Measurements from ENCODE around the gene TNS1. TPM values are rescaled to one million over a fixed set of nuclear protein-coding genes. Genes with fewer than 3 reads are reported as not detected.

TNS1 gene
- total and polyA plus RNA-seq, 10 of the 15 experiments (the other 5 are each of a cell fraction or from before 2014, with no cell fraction given), result 0.05 to 0.44 TPM; not detected in 8

DNA sequence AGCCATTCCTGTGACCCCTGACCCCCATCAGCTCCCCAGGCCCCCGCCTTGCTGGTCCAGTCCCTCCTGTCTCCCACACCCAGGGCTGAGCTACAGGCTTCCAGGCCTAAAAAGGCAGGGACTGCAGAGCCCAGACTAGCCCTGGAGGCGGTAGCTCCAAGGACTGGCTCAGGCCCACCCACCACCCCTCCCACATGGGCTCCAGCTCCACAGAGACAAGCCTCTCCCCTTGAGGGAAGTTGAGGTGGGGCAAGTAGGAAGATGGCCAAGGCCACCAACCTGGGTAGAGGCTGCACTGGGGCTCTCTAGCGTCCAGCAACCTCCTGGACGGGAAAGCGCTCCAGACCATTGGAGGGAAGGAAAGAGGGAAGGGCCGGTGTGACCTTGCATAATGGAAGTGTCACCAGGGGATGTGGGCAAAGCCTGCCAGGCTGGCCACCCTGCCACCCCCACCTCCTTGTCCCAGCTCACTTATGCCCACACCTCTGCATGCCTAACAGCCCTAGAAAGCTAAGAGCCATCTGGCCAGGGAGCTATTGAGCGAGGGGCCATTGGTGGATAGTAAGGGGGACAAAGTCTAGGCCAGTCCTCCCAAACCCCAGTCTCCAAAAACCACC is 63.1 kb downstream of the TNS1 start:
- Histone ChIP-seq H3K36me3 (ENCODE audit: control insufficient read depth in 2 of 2, insufficient read depth in 2 of 2, low read length in 1 of 2) (no peaks in the 10 kb centered on the region), H3K9me3 (replicated peaks; ENCODE audit: control insufficient read depth, insufficient read depth, low read length) (no peaks in the 10 kb centered on the region), H3K9ac (ENCODE audit: control insufficient read depth, insufficient read depth, low read length) (no peak overlapping the region), H3K79me2 (ENCODE audit: control insufficient read depth, insufficient read depth, low read length) (no peaks in the 10 kb centered on the region), H3K27me3 (replicated peaks in 1 of 2; ENCODE audit: control insufficient read depth in 2 of 2, insufficient read depth in 2 of 2, low read length in 1 of 2) (no peaks in the 10 kb centered on the region; a peak in 1 of 4 replicates), H4K20me1 (ENCODE audit: control insufficient read depth, insufficient read depth) (no peaks in the 10 kb centered on the region; the same call in 1 of the 2 replicates), H3K27ac (ENCODE audit: control insufficient read depth, insufficient read depth) (no peak overlapping the region), H3K4me1 (ENCODE audit: control insufficient read depth, insufficient read depth, low read length) (no peaks in the 10 kb centered on the region), H3K4me3 (no peak overlapping the region), H2AFZ (ENCODE audit: control insufficient read depth, low read depth, low read length) (no peak overlapping the region), H3K4me2 (ENCODE audit: control insufficient read depth, insufficient read depth) (no peak overlapping the region)
- intact Hi-C loops (cut with micrococcal nuclease; ENCODE audit: unreplicated experiment) (no loop called here), in situ Hi-C loops (cut with MboI) (no loop called here)
- SMC1A ChIA-PET (ENCODE audit: uncharacterized antibody, unreplicated experiment), result no interaction called here
- POLR2A ChIA-PET, result no interaction called here
- CTCF ChIA-PET, result interaction anchor here (1.3 kb wide), 1 partner anchor 154 kb away, joined by 3 read pairs; no protein-coding TSS in a partner anchor
- no peak for FAIRE-seq
- no peak for DNase-seq (ENCODE audit: low read depth, low spot score)
- whole genome bisulfite sequencing (ENCODE audit: insufficient coverage, insufficient replicate concordance, low lambda C conversion rate, missing lambda C conversion rate), result 4% methylated on average over 7 of the region's 7 CpGs
- RAD21 ChIA-PET (ENCODE audit: unreplicated experiment), result no interaction called here
- no TSS peak for BruUV-seq (replicated peaks)
- no peak for ATAC-seq
- TF ChIP-seq ZNF592 (IDR thresholded peaks at IDR 0.05) (no peak), RCOR1 (conservative IDR thresholded peaks at IDR 0.05; ENCODE audit: low read depth, low read length) (no peak), ZNF207 (IDR thresholded peaks at IDR 0.05; ENCODE audit: borderline replicate concordance) (no peak), SKIL (IDR thresholded peaks at IDR 0.05; ENCODE audit: low read depth, poor library complexity, severe bottlenecking) (no peak), SUPT20H (IDR thresholded peaks at IDR 0.05; ENCODE audit: borderline replicate concordance, control insufficient read depth, low read depth, low read length) (no peak), E2F4 (IDR thresholded peaks at IDR 0.05; ENCODE audit: low read depth, low read length) (no peak), MEF2B (IDR thresholded peaks at IDR 0.05; ENCODE audit: partially characterized antibody, poor library complexity, severe bottlenecking) (no peak), ZBTB4 (CRISPR knock-in tag; IDR thresholded peaks at IDR 0.05) (no peak), PML (IDR thresholded peaks at IDR 0.05; ENCODE audit: low read length) (no peak)
- TF ChIP-seq, protein P1, sequence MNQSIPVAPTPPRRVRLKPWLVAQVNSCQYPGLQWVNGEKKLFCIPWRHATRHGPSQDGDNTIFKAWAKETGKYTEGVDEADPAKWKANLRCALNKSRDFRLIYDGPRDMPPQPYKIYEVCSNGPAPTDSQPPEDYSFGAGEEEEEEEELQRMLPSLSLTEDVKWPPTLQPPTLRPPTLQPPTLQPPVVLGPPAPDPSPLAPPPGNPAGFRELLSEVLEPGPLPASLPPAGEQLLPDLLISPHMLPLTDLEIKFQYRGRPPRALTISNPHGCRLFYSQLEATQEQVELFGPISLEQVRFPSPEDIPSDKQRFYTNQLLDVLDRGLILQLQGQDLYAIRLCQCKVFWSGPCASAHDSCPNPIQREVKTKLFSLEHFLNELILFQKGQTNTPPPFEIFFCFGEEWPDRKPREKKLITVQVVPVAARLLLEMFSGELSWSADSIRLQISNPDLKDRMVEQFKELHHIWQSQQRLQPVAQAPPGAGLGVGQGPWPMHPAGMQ (IDR thresholded peaks at IDR 0.05; ENCODE audit: borderline replicate concordance), result no peak
